Measurements from ENCODE around the gene GNB1. TPM values are rescaled to one million over a fixed set of nuclear protein-coding genes. Genes with fewer than 3 reads are reported as not detected.

Gene GNB1
- total RNA-seq, 1 donor from 2014 or later, result 158 TPM

DNA sequence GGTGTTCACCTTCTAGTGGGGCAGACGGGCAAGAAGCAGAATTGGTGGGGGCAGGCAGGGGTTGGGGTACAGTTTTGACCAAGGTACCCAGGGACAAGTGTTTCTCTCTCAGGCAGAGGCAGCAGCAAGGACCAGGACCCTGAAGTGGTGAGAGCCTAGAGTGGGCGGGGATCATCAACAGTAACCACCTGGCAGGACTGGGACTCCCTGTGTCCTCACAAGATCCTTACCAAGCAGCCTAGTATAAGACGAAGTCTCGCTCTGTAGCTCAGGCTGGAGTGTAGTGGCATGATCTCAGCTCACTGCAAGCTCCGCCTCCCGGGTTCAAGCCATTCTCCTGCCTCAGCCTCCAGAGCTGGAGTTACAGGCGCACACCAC, 109.4 kb downstream of the GNB1 start:
- H3K27me3 ChIP-seq (ENCODE audit: low read depth), result no peaks in the 10 kb centered on the region
- H3K4me3 ChIP-seq, result no peak overlapping the region
- peaks cover 20% of the 10 kb centered on the region for H3K36me3 ChIP-seq
- H3K4me1 ChIP-seq, result peaks cover 71% of the 10 kb centered on the region
- TF ChIP-seq, protein P1, sequence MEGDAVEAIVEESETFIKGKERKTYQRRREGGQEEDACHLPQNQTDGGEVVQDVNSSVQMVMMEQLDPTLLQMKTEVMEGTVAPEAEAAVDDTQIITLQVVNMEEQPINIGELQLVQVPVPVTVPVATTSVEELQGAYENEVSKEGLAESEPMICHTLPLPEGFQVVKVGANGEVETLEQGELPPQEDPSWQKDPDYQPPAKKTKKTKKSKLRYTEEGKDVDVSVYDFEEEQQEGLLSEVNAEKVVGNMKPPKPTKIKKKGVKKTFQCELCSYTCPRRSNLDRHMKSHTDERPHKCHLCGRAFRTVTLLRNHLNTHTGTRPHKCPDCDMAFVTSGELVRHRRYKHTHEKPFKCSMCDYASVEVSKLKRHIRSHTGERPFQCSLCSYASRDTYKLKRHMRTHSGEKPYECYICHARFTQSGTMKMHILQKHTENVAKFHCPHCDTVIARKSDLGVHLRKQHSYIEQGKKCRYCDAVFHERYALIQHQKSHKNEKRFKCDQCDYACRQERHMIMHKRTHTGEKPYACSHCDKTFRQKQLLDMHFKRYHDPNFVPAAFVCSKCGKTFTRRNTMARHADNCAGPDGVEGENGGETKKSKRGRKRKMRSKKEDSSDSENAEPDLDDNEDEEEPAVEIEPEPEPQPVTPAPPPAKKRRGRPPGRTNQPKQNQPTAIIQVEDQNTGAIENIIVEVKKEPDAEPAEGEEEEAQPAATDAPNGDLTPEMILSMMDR (IDR thresholded peaks at IDR 0.05; ENCODE audit: borderline replicate concordance), result no peak
- no peaks in the 10 kb centered on the region for H3K9me3 ChIP-seq (replicated peaks)
- H3K27ac ChIP-seq (replicated peaks), result peak overlapping the region; percentile 97
- no peak for DNase-seq
- intact Hi-C loops (cut with micrococcal nuclease), result no loop called here

DNA sequence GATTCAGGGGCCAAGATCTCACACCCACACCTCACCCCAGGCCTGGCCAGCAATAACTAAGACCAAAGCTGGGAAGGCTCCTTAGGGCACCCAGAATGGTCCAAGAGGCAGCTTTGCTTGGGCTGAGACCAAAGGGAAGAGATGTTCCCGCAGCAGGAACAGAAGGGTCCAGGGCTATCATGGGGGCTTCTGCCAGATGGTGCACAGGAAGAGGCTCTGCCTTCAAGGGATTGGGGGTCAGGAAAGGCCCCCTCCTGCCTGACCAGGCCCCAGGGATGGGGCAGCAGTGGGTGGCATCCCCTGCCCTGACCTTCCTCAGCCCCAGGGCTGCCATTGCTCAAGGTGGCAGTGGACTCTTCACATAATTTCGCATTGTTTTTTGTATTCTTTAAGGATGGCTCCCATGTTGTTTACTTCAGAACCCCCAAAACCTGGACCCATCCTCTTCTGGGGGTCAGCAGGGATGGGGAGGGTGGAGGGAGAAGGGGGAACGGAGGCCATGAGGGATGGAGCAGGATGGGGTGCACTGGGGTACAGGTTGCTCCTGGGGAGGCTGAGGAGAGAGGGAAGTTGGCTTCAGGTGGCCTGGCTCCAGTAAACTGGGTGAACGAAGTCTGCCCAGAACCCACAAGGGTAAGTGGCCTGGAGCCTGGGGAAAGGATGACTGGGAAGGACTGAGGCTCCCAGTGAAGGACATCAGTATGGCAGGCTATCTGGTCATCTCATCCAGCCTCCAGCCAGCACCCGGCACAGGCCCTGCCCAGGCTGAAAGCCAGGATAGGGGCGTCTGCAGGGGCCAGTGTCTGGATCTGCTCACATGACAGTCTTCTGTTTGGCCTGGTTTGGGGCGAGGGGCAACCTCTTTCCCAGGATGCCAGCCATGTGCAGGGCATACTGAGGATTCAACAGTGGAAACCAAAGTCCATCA, 110.0 kb downstream of the GNB1 start:
- no peak for DNase-seq
- intact Hi-C loops (cut with micrococcal nuclease), result no loop called here
- Histone ChIP-seq H3K27me3 (ENCODE audit: low read depth) (no peaks in the 10 kb centered on the region), H3K27ac (replicated peaks) (peak overlapping the region; percentile 97), H3K36me3 (peaks cover 13% of the 10 kb centered on the region), H3K4me3 (no peak overlapping the region), H3K9me3 (replicated peaks) (no peaks in the 10 kb centered on the region), H3K4me1 (peaks cover 78% of the 10 kb centered on the region)
- TF ChIP-seq, protein P1 (IDR thresholded peaks at IDR 0.05; ENCODE audit: borderline replicate concordance), result no peak

- H3K36me3 ChIP-seq, result peaks cover 4% of the 10 kb centered on the region
Measured at GRCh38 chr1:1779691-1780597, 110.9 kb downstream of the GNB1 start.

GRCh38 chr1:1779320-1779675, 111.6 kb downstream of the GNB1 start:
- intact Hi-C loops (cut with micrococcal nuclease), result no loop called here
- Histone ChIP-seq H3K27me3 (ENCODE audit: low read depth) (no peaks in the 10 kb centered on the region), H3K4me3 (peak overlapping the region; percentile 98), H3K27ac (replicated peaks) (peak overlapping the region; percentile 97), H3K9me3 (replicated peaks) (no peaks in the 10 kb centered on the region), H3K36me3 (no peaks in the 10 kb centered on the region), H3K4me1 (peaks cover 93% of the 10 kb centered on the region)
- DNase-seq, result no peak
- TF ChIP-seq, protein P1 (IDR thresholded peaks at IDR 0.05; ENCODE audit: borderline replicate concordance), result no peak

More at GRCh38 chr1:1779691-1780597, 110.9 kb downstream of the GNB1 start:
- H3K9me3 ChIP-seq (replicated peaks), result no peaks in the 10 kb centered on the region
- TF ChIP-seq, protein P1 (IDR thresholded peaks at IDR 0.05; ENCODE audit: borderline replicate concordance), result no peak
- peak; percentile 55 for DNase-seq
- peak overlapping the region; percentile 98 for H3K4me3 ChIP-seq
- H3K27ac ChIP-seq (replicated peaks), result peak overlapping the region; percentile 97
- H3K4me1 ChIP-seq, result peaks cover 87% of the 10 kb centered on the region
- intact Hi-C loops (cut with micrococcal nuclease), result no loop called here
- no peaks in the 10 kb centered on the region for H3K27me3 ChIP-seq (ENCODE audit: low read depth)

- peak; percentile 80 for DNase-seq
- Histone ChIP-seq H3K27me3 (ENCODE audit: low read depth) (no peaks in the 10 kb centered on the region), H3K9me3 (replicated peaks) (no peaks in the 10 kb centered on the region), H3K4me1 (peaks cover 92% of the 10 kb centered on the region), H3K27ac (replicated peaks) (peak overlapping the region; percentile 97), H3K36me3 (no peaks in the 10 kb centered on the region), H3K4me3 (peak overlapping the region; percentile 98)
- intact Hi-C loops (cut with micrococcal nuclease), result no loop called here
- TF ChIP-seq, protein P1 (IDR thresholded peaks at IDR 0.05; ENCODE audit: borderline replicate concordance), result peak; percentile 15
Measured at GRCh38 chr1:1778663-1779319, 112.1 kb downstream of the GNB1 start.

All from left ventricle myocardium inferior (tissue), 1 donor.